PC-3 (cell line): ENCODE measurements around the gene FAM24B. TPM values are rescaled to one million over a fixed set of nuclear protein-coding genes. Genes with fewer than 3 reads are reported as not detected.

ENCODE experiments used
- ATAC-seq: fragments of 200-7000 bp; cut with Tn5 transposase; 2 replicates; pipeline ENCODE4 v1.9.1; 2020; ENCODE audit warnings: mild to moderate bottlenecking, moderate library complexity
- BruUV-seq: library from RNA; stranded (reverse); fragments of 400-500 nt; replicated peaks from 2 replicates; lab custom pipeline; 2021; lab: Mats Ljungman, UMichigan
- CTCF ChIA-PET: fragments of 300-600 bp; sonication (Branson Sonifier 250); formaldehyde crosslinking; loops from one replicate; lab custom pipeline; 2022; ENCODE audit warnings: antibody characterized with exemption; lab: Charles Lee
- POLR2A ChIA-PET: fragments of 300-600 bp; sonication (Branson Sonifier 250); formaldehyde crosslinking; loops from one replicate; lab custom pipeline; 2022; ENCODE audit warnings: antibody characterized with exemption; ENCODE audit not compliant: unreplicated experiment; lab: Charles Lee
- DNase-seq: peaks from one replicate; pipeline ENCODE4 v3.0.0-alpha.2; 2015
- H2AFZ ChIP-seq: fragments of 300-600 bp; sonication (generic); 2 replicates; pipeline ENCODE4 v1.6.0; 2016; ENCODE audit warnings: antibody characterized with exemption, low read length
- H3F3A ChIP-seq: fragments of 300-600 bp; sonication (generic); one replicate; pipeline ENCODE4 v1.6.0; 2017; ENCODE audit warnings: antibody characterized with exemption, low read length, control low read depth, mild to moderate bottlenecking; ENCODE audit not compliant: unreplicated experiment
- H3K27ac ChIP-seq: fragments of 300-600 bp; sonication (generic); 2 replicates; pipeline ENCODE4 v1.5.1; 2016; ENCODE audit warnings: mild to moderate bottlenecking, low read length
- H3K27me3 ChIP-seq: fragments of 300-600 bp; sonication (generic); 2 replicates; pipeline ENCODE4 v1.6.1; 2016; ENCODE audit warnings: low read length, mixed read lengths
- H3K36me3 ChIP-seq: fragments of 300-600 bp; sonication (generic); 2 replicates; pipeline ENCODE4 v1.6.1; 2016; ENCODE audit warnings: low read depth, mixed run types, low read length, mixed read lengths
- H3K4me1 ChIP-seq: fragments of 300-600 bp; sonication (generic); 2 replicates; pipeline ENCODE4 v1.5.1; 2016; ENCODE audit warnings: low read length; ENCODE audit not compliant: insufficient read depth
- H3K4me2 ChIP-seq: fragments of 300-600 bp; sonication (generic); 2 replicates; pipeline ENCODE4 v1.6.0; 2016; ENCODE audit warnings: low read length
- H3K4me3 ChIP-seq: fragments of 300-600 bp; sonication (generic); 2 replicates; pipeline ENCODE4 v1.5.1; 2016; ENCODE audit warnings: mild to moderate bottlenecking, low read length, mixed read lengths
- H3K79me2 ChIP-seq: fragments of 300-600 bp; sonication (generic); 2 replicates; pipeline ENCODE4 v1.6.1; 2017; ENCODE audit warnings: low read length, mixed read lengths
- H3K9ac ChIP-seq: fragments of 300-600 bp; sonication (generic); 2 replicates; pipeline ENCODE4 v1.6.0; 2016; ENCODE audit warnings: mild to moderate bottlenecking, low read length
- H3K9me2 ChIP-seq: fragments of 300-600 bp; sonication (generic); replicated peaks from 2 replicates; pipeline ENCODE4 v1.6.1; 2016; ENCODE audit warnings: mixed run types, low read length, mixed read lengths
- H3K9me3 ChIP-seq: fragments of 300-600 bp; sonication (generic); 2 replicates; pipeline ENCODE4 v1.6.1; 2016; ENCODE audit warnings: low read length, mixed read lengths
- H4K20me1 ChIP-seq: fragments of 300-600 bp; sonication (generic); 2 replicates; pipeline ENCODE4 v1.6.1; 2016; ENCODE audit warnings: low read length, mixed read lengths
- EZH2 ChIP-seq: fragments of 300-600 bp; sonication (generic); IDR thresholded peaks from one replicate; pipeline ENCODE4 v1.6.1; 2017; ENCODE audit warnings: antibody characterized with exemption, mild to moderate bottlenecking, low read length; ENCODE audit not compliant: unreplicated experiment
- EZH2phosphoT487 ChIP-seq: fragments of 300-600 bp; sonication (generic); IDR thresholded peaks from 2 replicates; pipeline ENCODE4 v1.6.1; 2018; ENCODE audit warnings: mild to moderate bottlenecking, antibody characterized with exemption, low read length, borderline replicate concordance
- intact Hi-C: fragments of 100-400 bp; cut with micrococcal nuclease; formaldehyde crosslinking; loops from 2 replicates; pipeline ENCODE4 v1.9.0; 2023
- total RNA-seq: library from RNA; depleted of rRNA; stranded (reverse); fragments of >200 nt; gene quantifications from 2 replicates; pipeline ENCODE4 v1.2.3, GENCODE V29; 2014
- TF ChIP-seq, protein P1 (sequence below): fragments of 300-600 bp; sonication (generic); conservative IDR thresholded peaks from 2 replicates; pipeline ENCODE4 v1.5.1; 2017; ENCODE audit warnings: antibody characterized with exemption, low read depth, mild to moderate bottlenecking, low read length

FAM24B gene
- total RNA-seq, 1 experiment from 2014 or later, result 5.2 TPM

DNA sequence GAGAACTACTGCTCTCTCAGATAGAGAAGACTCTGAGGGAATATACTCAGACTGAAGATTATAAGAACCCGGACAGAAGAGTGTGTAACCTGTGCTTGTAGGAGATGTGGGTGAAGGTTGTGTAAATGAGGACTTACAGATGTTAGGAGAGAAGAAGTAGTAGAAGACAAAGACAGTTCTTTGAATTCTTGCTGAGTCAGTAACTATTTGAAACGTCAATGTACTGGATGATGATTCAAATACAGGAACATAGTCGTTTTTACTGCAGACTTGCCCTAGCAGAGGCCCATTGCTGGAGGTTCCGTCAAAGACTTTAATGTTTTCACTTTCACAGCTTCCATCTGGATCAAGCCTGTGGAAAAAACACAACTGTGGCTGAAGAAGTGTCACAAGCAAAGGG is 40.5 kb downstream of the FAM24B start:
- Histone ChIP-seq H3K9ac (no peak overlapping the region), H3K4me2 (no peak overlapping the region), H3K27me3 (no peaks in the 10 kb centered on the region), H4K20me1 (no peaks in the 10 kb centered on the region), H3K9me3 (no peaks in the 10 kb centered on the region), H3K9me2 (no peaks in the 10 kb centered on the region), H3K27ac (no peak overlapping the region), H3K4me3 (no peak overlapping the region), H3K79me2 (no peaks in the 10 kb centered on the region), H3F3A (no peaks in the 10 kb centered on the region), H2AFZ (no peak overlapping the region), H3K4me1 (no peaks in the 10 kb centered on the region), H3K36me3 (no peaks in the 10 kb centered on the region)
- BruUV-seq, result no TSS peak
- no peak for ATAC-seq
- CTCF ChIA-PET, result no interaction called here
- DNase-seq, result no peak
- intact Hi-C loops, result no loop called here
- POLR2A ChIA-PET, result no interaction called here
- TF ChIP-seq EZH2, result no peak
- TF ChIP-seq EZH2phosphoT487, result no peak
- TF ChIP-seq, protein P1, sequence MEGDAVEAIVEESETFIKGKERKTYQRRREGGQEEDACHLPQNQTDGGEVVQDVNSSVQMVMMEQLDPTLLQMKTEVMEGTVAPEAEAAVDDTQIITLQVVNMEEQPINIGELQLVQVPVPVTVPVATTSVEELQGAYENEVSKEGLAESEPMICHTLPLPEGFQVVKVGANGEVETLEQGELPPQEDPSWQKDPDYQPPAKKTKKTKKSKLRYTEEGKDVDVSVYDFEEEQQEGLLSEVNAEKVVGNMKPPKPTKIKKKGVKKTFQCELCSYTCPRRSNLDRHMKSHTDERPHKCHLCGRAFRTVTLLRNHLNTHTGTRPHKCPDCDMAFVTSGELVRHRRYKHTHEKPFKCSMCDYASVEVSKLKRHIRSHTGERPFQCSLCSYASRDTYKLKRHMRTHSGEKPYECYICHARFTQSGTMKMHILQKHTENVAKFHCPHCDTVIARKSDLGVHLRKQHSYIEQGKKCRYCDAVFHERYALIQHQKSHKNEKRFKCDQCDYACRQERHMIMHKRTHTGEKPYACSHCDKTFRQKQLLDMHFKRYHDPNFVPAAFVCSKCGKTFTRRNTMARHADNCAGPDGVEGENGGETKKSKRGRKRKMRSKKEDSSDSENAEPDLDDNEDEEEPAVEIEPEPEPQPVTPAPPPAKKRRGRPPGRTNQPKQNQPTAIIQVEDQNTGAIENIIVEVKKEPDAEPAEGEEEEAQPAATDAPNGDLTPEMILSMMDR, result no peak

DNA sequence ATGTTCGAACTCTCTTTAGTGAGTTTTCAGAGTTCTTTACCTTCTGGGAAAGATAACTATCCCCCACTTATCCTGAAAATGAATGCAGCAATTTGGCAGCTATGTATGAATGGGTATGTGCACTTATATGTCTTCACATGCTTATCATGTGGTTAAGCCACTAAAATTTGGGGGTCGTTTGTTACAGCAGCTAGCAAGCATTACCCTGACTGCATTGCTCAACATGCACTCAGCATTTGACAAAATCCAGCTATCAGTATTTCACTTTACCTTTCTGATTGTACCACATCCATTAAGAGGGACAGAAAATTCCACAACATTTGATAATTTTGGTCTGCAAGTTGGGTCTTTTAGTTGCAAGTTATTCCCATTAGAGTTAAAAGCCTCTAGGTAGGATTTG is 43.5 kb downstream of the FAM24B start:
- H3K9me2 ChIP-seq, result no peaks in the 10 kb centered on the region
- H3K9me3 ChIP-seq, result no peaks in the 10 kb centered on the region
- H3F3A ChIP-seq, result no peaks in the 10 kb centered on the region
- intact Hi-C loops, result no loop called here
- TF ChIP-seq, protein P1, result no peak
- TF ChIP-seq EZH2, result no peak
- TF ChIP-seq EZH2phosphoT487, result no peak
- ChIA-PET POLR2A (no interaction called here), CTCF (no interaction called here)
- H3K4me3 ChIP-seq, result no peak overlapping the region
- ATAC-seq (no peak), DNase-seq (no peak)
- H2AFZ ChIP-seq, result no peak overlapping the region
- no peaks in the 10 kb centered on the region for H3K79me2 ChIP-seq
- no peaks in the 10 kb centered on the region for H3K4me1 ChIP-seq
- no peak overlapping the region for H3K4me2 ChIP-seq
- no TSS peak for BruUV-seq
- H3K27ac ChIP-seq, result no peak overlapping the region
- H4K20me1 ChIP-seq, result no peaks in the 10 kb centered on the region
- H3K9ac ChIP-seq, result no peak overlapping the region
- H3K27me3 ChIP-seq, result no peaks in the 10 kb centered on the region
- H3K36me3 ChIP-seq, result peaks cover 4% of the 10 kb centered on the region; the same call in 1 of the 2 replicates

DNA sequence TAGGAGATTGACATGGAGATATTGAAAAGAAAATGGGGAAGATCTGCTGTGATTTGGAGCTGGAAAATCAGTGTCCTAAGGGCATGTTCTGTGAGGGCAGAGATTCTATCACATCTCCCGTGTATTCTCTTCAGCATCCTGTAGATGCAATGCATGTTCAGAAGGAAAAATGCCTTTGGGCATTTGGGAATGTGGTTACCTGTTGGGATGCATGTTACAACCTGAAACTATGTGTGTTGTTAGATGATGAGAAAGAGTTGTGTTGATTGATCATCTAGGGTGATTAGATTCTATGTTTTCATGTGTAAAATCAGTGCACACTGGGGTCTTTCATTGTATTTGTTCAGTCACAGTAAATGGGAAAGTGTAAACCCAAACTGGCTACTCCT is 48.4 kb downstream of the FAM24B start:
- ATAC-seq, result no peak
- intact Hi-C loops, result no loop called here

More for the DNA sequence above, 48.4 kb downstream of the FAM24B start:
- H3K27me3 ChIP-seq, result no peaks in the 10 kb centered on the region
- BruUV-seq, result no TSS peak
- no peak overlapping the region for H3K27ac ChIP-seq
- H3K4me2 ChIP-seq, result no peak overlapping the region
- no peaks in the 10 kb centered on the region for H3K9me3 ChIP-seq
- H3K4me3 ChIP-seq, result no peak overlapping the region
- no peak overlapping the region for H2AFZ ChIP-seq
- H3K79me2 ChIP-seq, result no peaks in the 10 kb centered on the region
- H3K36me3 ChIP-seq, result peaks cover 4% of the 10 kb centered on the region; the same call in 1 of the 2 replicates
- ChIA-PET CTCF (no interaction called here), POLR2A (no interaction called here)
- H3K9ac ChIP-seq, result no peak overlapping the region
- DNase-seq, result no peak
- no peaks in the 10 kb centered on the region for H3K9me2 ChIP-seq
- TF ChIP-seq, protein P1, result no peak
- no peak for TF ChIP-seq EZH2
- TF ChIP-seq EZH2phosphoT487, result no peak
- H3F3A ChIP-seq, result no peaks in the 10 kb centered on the region
- H4K20me1 ChIP-seq, result no peaks in the 10 kb centered on the region
- H3K4me1 ChIP-seq, result no peaks in the 10 kb centered on the region
